ENCODE results near the gene EYA2.
"Not testable (repeated sequence)": the region's sequence is repeated elsewhere in the genome, so short reads cannot be mapped to it uniquely, and the experiment has no call there.

Gene EYA2

DNA sequence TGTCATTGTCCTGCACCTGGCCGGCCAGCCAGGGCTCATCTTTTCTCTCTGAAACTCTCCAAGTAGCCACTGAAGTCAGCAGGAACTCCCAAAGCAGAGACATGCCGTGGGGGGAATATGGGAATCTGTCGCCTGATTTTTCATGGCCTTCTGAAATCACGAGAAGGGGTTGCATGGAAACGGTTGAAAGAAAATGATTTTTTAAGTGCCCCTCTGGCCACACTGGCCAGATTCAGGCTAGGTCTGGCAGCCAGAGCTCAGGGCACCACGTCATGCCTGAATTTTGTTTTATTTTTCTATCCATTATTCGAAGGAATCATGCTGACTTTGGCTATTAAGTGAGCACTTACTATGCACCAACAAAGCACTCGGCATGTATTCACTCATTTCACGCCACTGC is 65.2 kb downstream of the EYA2 start:
- no peak for DNase-seq

DNA sequence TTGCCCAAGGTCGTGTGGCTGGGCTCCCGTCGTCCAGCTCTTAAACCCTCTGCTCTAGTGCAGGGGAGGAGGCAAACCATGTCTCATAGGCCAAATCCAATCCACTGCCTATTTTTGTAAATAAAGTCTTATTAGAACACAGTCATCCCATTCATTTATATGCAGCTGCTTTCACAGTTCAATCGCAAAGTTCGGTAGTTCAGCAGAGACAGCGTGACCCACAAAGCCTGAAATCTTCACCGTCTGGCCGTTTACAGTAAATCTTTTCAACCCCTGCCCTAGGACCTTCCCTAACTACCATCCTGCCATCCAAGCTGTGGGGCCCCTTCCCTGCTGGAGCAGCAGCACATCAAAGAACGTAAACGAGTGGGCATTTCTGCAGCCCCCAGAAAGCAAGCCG is 65.9 kb downstream of the EYA2 start:
- DNase-seq = no peak

DNA sequence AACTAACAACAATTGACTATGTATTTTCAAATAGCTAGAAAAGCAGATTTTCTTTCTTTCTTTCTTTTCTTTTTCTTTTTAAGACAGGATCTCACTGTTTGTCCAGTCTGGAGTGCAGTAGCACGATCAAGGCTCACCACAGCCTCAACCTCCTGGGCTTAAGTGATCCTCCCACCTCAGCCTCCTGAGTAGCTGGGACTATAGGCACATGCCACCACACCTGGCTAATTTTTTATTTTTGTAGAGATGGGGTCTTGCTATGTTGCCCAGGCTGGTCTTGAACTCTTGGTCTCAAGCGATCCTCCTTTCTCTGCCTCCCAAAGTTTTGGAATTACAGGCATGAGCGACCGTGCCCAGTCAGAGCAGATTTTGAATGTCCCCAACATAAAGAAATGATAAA is 67.3 kb downstream of the EYA2 start:
- not testable (repeated sequence) for DNase-seq

DNA sequence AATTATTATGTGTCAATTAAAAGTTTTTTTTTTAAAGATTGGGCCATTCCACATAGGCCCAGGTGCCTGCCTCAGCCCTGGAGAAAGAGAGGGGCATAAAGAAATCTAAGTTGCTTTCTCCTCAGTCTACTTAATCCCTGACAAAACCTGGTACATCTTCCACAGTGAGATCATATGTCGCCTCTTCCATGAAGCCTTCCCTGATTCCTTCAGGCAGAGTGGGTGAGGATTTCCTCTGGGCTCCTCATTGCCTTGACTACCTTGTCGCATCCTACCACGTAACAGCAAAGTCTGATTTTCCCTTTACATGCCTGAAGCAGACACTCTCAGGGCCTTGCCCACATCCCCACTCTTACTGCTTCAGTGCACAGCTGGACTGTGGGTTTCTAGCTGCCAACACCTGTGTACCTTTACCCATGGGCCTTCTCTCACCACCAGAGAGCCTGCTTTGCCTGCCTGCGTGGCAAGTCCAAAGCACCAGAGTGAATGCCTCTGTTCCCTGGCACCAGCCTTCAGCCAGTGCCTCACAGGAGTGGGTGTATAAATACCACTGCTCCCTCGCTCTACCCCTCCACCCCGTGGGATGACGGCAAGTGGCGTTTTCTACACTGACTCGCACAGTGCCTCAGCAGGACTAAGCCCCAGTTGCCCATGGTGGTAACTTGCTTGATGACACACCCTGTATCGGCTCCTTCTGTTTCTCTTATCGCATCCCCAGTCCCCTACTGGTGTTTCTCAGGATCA is 68.0 kb downstream of the EYA2 start:
- no peak for DNase-seq

DNA sequence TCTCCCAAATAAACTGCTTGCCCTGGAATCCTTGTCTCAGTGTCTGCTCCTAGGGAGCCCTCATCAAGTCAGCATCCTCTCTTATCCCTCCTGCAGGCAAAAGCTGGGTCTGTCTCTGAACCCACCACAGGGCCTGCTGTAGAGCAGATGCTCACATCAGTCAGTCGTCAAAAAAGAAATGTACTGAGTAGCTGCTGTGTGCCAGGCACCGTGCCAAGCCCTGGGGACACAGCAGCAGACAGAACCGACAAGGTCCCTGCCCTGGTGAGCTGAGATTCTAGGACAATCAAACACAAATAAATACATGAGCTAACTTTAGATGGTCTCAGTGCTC is 68.5 kb downstream of the EYA2 start:
- no peak for DNase-seq

DNA sequence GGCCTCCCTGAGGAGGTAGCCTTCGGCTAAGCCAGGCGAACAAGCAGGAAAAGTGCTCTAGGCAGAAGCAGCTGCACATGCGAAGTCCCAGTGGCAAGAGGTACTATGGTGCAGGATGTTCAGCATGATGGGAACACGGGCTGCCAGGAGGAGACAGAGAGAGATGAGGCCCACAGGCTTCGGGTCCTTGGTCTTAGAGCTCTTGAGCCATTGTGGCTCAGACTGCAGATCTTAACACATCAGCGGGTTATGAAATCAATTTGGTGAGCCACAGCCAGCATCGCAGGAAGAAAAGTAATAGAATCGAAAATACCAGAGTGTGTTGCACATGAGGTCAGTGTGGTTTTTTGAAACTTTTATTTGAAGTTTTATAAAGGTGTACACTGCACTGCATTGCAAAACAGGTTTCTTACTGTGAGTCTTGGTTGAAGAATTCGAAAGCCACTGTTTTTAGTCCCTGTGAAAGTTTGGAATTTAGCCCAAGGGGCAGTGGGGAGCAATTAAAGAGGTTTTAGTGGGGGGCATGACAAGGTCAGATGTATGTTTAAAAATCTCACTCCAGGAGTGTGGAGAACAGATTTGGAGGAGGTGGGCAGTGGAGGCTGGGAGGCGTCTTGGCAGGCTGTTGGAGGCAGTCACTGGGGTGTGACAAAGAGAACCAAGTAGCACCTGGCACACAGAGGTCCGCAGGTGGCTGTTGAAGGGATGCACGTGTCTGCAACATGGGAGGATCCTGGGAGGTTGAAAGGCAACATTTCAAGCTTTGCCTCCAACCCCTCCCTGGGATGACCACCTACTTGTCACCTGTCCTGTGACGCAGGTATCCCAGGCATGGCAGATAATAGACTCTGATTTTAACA is 69.3 kb downstream of the EYA2 start:
- DNase-seq = no peak

DNA sequence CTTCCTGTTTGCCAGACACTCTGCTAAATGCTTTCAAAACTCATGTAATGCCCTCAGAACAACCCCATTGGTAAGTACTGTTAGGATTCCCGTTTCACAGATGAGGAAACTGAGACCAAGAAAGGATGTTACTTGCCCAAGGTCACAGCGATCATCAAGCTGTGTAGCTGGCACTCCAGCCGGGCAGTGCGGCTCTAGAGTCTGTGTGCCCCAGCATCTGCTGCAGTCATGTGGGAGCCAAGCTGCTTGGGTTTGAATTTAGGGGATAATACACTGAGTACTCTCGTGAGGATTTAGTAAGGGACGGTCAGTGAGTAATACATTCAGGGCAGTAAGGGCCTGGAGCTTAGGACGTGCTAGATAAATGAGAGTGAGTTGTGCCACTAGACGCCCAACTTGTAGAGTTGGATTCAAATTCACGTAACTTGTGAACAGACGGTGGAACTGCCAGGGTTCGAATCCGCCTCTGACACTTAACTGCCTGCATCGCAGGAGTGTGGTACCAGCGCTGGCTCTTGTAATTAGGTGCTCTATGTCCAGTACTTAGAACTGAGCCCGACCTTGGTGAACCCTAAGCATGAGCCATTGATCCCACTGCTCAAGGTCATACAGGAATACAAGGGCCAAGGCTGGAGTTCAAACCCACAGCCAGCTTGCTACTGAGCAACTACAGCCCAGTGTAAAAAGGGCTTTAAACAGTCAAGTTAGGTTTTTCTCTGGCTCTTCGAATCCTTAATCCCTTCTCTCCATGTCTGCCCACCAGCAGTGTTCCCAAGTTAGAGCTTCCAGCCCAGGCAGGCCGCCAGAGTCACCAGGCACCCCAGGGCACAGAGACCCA is 70.2 kb downstream of the EYA2 start:
- no peak for DNase-seq

DNA sequence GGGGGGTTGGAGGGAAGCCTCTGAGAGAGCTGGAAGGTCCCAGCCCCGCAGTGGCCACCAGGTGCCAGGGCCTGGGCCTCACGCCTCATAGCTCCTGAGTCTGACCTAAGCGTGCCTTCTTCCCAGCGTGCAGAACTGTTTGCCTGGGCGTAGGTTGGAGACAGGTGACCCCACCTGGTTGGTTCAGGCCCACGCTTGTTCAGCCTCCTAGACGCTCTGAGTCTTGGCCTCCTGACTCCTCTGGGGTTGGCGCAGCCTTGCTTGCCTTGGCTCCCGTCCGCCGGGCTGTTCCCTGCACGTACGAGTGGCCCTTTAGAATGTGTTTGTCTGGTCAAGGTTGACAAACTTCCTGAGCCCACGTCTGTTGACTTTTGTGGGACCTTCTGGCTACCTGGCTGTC is 70.8 kb downstream of the EYA2 start:
- no peak for DNase-seq

DNA sequence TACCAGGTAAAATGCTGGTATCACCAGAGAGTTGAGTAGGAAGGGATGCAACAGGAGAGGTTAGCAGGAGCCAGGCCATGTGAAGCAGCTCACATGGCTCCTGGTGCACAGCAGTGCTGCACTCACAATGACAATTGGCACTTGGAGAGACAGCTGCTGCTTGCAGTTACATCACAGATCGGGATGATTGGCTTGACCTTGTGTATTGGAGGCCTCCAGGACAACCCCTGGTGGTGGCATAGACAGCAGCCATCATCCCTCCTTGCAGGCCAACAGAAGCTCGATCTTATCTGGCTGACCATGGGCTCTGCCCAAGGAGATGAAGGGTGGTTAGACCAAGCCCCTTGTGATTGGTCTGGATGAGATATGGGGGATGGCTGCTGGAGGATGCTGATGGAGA is 73.0 kb downstream of the EYA2 start:
- DNase-seq = no peak

DNA sequence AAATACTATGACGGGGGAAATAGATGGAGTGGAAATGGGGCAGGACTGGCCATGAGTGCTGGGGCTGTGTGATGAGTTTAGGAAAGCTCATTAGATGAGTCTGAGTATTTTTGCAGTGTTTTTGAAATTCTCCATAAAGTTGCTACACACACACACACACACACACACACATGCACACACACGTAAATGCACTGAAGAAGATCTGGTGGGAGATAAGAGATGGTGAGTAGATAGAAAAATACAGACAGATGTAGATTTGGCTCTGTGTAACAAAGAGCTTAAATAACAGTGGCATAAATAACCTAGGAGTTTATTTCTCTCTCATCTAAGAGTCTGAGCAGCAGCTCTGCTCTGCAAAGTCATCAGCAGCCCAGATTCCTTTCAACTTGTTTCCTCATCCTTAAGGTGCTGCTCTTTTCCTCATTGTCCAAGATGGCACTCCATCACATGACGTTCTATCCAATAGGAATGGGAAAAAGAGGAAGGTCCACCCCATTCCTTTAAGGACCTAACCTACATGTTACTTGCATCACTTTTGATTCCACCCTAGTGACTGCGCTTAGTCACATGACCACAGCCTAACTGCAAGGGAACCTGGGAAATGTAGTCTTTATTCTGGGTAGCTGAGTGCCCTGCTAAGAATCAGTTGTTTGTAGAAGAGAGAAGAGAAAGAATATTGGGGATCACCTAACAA is 76.4 kb downstream of the EYA2 start:
- DNase-seq = no peak

DNA sequence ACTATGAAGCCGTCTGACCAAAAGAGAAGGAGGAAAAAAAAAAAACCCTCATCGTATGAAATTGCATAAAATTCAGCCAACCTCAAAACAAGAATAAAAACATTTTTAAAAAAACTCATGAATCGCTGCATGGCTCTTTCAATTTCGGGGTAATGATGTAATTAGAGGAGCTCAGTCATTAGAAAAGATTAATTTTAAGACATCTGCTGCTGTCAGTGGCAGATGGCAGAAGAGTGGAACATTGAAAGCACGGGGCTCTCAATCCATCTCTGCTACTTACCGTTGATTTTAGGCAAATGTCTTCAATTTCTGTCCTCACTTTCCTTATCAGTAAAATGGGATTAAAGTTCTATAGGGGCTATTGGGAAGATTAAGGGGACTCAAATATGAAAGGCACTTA is 79.1 kb downstream of the EYA2 start:
- DNase-seq = no peak

DNA sequence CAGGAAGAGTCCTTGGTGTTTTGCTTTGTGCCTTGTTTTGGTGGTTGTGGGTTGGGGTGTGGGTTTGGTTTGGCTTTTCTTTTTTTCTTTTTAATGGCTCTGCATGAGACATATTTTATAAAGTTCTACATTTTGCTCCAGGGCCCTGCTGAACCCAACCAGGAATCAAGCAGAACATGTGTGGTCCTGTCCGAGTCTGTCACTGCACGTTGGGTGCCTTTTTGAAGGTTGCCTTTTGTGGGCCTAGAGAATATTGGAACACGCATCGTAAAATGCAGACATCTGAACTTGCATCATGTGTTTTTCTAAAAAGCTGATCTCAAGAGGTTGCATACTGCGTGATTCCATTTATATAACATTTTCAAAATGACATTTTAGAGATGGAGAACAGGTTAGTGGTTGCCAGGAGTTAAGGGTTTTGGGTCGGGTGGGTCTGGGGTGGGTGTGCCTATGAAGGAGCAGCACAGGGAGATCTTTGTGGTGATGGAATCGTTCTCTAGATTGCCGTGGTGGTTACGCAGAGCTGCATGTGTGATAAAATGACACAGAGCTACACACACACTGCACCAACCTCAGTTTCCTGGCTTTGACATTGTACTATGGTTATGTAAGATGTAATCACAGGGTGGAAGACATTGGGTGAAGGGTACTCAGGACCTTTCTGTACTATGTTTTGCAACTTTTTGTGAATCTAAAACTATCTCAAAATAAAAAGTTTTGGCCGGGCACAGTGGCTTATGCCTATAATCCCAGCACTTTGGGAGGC is 80.2 kb downstream of the EYA2 start:
- no peak for DNase-seq

DNA sequence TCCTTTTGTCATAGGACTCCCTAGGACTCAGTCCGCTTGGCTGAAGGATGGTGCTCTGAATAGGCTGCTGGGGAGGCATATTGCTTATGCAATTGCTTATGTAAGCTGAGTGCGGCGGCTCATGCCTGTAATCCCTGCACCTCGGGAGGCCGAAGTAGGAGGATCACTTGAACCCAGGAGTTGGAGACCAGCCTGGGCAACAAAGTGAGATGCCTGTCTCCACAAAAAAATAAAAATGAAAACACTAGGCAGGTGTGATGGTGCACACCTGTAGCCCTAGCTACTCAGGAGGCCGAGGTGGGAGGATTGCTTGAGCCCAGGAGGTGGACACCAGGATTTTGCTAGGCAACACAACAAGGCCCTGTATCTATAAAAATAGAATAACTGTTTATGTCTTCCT is 81.3 kb downstream of the EYA2 start:
- no peak for DNase-seq

DNA sequence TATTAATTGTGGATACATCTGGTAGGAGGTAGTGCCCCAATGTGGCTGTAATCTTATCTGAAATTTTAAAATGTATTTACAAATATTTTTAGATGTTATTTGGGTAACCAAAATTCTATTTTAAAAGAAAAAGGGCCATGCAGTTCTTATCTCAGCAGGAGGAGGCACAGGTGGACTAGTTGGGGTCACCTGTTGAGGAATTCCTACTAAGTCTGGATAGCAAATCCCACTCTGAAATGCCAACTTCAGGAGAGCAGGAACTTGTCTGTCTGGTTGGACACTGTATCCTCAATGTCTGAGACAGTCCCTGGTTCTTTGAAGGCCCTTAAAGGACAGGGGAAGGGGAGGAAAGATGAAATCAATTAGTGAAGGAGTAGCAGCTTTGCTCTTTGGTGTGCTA is 82.6 kb downstream of the EYA2 start:
- DNase-seq = no peak

DNA sequence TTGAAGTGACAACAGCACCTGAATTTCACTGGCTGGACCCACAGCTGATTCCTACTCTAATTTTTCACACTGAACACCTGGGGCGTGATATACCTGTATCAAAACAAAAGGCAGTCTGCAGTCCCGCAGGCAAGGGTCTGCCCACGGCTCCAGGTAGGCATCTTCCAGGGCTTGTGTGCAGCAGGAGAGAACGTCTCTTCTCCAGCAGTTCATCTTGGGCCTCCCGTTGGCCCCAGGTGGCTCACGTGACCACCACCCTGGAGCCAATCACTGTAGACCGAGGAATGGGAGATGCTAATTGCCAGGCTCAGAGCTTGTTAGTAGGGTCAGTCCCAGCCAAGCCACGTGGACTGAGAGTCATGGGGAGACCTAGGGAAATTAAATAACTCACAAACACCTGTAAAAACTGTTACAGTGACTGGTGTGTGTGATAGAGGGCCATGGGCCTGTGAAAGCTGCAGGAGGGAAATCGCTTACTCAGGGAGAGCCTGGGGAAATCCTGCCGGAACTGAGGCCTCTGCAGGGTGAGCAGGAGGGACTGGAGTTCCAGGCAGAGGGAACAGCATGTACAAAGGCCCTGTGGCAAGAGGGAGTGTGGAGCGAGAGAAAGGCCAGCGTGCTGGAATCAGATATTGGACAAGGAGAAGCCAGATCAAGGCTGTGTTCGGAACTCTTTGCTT is 83.4 kb downstream of the EYA2 start:
- no peak for DNase-seq

DNA sequence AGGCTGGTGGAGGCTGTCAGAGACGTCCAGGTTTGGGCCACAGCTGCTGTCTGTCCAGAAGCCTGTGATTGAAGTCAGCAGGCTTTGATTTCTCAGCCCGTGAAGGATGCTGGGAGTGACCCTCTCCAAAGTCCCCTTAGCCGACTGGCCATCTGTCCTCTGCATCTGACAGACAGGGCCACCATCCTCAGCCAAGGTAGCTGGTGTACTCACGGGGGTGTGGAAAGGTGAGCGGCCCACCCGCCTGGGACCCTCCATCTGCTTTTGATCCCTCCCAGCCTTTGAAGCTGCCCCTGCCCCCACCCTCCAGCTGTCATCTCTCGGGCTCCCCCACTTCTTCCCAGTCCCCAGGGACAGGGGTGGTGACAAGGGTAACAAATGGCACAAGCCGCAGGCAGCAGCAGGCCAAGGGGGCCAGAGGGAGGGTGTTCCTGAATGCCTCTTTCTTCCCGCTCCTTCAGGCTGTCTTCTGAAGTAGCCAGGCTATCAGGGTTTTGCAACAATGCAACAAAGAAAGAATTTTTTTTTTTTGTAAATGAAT is 84.4 kb downstream of the EYA2 start:
- DNase-seq = no peak

DNA sequence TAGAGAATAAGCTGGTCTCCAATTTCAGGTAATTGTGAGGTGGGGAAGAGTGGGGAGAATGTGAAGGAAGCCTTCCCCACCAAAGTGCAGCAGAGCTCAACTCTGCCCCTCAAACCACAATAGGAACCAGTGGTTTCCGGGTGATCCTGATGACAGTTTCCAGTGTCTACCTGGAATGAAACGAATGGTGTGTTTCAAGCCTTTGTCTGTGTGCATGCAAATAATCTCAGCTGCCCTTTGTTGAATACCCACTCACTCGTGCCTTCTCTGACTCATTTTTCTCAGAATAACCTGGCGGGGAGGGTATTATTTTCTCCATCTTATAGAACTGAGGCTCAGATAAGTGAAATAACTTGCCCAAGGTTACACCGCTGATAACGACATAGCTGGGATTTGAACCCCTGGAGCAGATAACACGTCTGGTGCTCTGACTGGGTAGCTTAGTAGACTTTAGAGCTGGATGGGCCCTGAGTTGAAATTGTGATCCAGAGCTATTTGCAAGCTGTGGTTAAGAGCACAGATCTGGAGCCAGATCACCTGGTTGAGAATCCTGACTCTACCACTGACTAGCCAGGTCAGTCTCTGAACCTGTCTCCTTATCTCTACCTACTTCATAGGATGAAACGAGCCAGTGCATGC is 85.1 kb downstream of the EYA2 start:
- no peak for DNase-seq

DNA sequence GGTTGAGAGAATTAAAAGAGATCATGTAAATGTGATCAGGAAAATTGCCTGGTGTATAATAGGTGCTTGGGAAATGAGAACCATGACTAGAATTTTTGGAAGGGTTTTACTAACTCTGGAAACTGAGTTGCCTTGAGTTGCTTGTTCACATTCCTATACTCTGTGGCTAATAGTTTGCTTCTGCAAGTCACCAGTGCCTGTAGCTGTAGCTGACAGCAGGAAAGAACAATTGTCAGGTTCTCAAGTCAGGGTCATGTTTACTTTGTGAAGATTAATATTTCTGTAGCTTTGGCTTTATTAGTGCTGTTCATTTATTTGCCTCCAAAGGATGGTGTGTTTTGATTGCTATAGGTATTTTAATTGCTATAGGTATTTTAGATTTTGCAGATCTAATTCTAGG is 86.5 kb downstream of the EYA2 start:
- no peak for DNase-seq

DNA sequence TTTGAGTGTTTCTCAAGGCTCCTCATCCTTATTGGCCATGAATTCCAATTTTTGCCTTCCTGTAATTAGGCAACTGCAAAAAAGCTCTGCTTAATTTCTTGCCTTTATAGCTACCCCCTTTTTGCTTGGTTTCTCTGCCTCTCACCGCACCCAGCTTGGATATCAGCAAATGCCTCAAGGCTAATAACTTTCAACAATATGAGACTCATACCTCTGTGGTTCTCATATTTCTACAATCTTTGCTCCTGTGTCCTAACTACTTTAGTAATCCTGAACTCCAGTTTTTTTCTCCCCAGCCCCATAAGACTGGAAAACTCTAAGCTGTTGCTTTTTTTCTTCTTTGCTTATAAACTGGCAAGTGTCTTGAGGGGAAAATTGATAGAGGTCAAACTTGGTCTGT is 88.8 kb downstream of the EYA2 start:
- no peak for DNase-seq

DNA sequence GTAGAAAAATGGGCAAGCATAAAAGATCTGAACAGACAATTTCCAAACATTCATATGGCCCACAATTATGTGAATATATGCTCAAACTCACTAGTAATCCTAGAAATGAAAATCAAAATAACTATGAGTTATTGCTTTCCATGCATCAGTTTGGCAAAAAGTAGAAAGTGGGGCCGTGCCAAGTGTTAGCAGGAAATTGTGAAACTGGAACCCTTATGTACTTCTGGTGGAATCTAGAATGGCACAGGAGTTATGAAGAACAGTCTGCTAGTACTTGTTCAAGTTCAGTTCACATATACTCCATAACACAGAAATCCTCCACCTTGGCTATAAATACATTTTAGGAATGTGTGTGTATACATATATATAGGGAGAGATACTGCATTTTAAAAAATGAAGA is 89.8 kb downstream of the EYA2 start:
- DNase-seq = no peak

DNA sequence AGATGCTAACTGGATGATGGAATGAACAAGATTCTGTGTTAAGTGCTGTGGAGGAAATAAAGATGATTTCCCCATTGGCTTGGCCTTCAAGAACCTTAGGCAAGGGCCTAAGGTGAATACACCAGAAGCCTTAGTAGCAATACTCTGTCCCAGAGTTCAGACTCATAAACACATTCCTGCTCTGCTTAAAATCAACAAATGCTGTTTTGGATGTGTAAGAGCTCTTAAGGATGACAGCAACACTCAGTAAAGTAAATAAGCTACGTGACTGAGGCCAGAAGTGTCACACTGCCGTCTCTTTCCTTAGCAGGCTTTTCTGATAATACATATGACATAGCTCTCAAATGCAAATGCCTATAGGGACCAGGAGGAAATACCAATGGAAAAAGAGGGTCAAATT is 90.6 kb downstream of the EYA2 start:
- no peak for DNase-seq

Data from KG1 (cell line).